ENCODE measurements around the gene PCSK7. TPM values are rescaled to one million over a fixed set of nuclear protein-coding genes. Genes with fewer than 3 reads are reported as not detected.
A peak's percentile ranks its signal among the peaks of the same experiment; 100 is the strongest.
"Not testable (repeated sequence)": the region's sequence is repeated elsewhere in the genome, so short reads cannot be mapped to it uniquely, and the experiment has no call there.

The PCSK7 gene
- total RNA-seq, 2 donors from 2014 or later = 38.5 to 45.7 TPM

DNA sequence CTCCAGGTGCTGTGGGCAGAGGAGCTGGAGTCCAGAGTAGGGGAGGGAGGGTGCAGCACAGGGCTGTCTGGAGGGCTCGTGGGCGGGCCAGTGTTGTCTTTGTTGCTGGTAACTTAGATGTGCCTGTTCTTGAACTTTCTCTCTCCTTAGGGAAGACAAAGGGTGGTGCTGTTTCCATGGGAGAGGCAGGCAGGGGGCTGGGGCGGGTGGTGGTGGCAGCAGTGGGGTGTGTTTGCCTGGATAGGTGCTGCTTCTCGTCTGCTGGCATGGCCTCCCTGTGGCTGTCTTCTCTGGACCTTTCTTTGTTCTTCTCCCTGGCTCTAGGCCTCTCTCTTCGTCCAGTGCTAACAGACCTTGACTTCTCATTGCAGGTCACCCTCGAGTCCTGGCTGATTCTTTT is 44.9 kb downstream of the PCSK7 start:
- Histone ChIP-seq H3K4me1 (replicated peaks) (peaks cover 5% of the 10 kb centered on the region), H3K4me3 (no peak overlapping the region), H3K9me3 (no peaks in the 10 kb centered on the region), H3K27me3 (replicated peaks; ENCODE audit: insufficient read depth) (no peaks in the 10 kb centered on the region), H3K36me3 (peaks cover 14 to 29% of the 10 kb centered on the region in 2 donors), H3K27ac (peak overlapping the region in 1 of 2 donors; percentile 98)
- intact Hi-C loops (cut with DNase I) = no loop called here
- DNase-seq (ENCODE audit: low spot score) = no peak
- TF ChIP-seq POLR2A (IDR thresholded peaks at IDR 0.05) = no peak
- TF ChIP-seq POLR2AphosphoS5 (IDR thresholded peaks at IDR 0.05) = no peak
- 62% methylated on average over 6 of the region's 6 CpGs for WGBS

DNA sequence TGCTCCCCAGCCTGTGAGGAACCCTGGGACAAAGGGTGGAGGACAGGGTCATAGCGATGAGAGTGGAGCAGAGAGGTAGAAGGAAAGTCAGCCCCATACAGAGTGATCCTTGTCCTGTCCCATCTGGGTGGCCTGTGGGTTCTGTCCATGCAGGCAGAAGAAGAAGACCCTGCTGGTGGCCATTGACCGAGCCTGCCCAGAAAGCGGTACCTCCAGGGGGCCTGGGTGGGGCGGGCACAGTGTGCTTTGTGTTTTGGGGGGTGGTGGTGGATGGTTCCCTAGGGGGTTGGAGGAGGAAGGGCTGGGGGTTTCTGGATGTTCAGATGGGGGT is 45.5 kb downstream of the PCSK7 start:
- 92% methylated on average over 4 of the region's 4 CpGs for whole genome bisulfite sequencing
- Histone ChIP-seq H3K27me3 (replicated peaks; ENCODE audit: insufficient read depth) (no peaks in the 10 kb centered on the region), H3K36me3 (peaks cover 12 to 27% of the 10 kb centered on the region in 2 donors), H3K9me3 (no peaks in the 10 kb centered on the region), H3K4me1 (replicated peaks) (peaks cover 9% of the 10 kb centered on the region), H3K4me3 (no peak overlapping the region), H3K27ac (peak overlapping the region in 1 of 2 donors; percentile 98)
- DNase-seq (ENCODE audit: low spot score) = no peak
- TF ChIP-seq POLR2A (IDR thresholded peaks at IDR 0.05) = no peak
- no peak for TF ChIP-seq POLR2AphosphoS5 (IDR thresholded peaks at IDR 0.05)
- TF ChIP-seq, protein P1, sequence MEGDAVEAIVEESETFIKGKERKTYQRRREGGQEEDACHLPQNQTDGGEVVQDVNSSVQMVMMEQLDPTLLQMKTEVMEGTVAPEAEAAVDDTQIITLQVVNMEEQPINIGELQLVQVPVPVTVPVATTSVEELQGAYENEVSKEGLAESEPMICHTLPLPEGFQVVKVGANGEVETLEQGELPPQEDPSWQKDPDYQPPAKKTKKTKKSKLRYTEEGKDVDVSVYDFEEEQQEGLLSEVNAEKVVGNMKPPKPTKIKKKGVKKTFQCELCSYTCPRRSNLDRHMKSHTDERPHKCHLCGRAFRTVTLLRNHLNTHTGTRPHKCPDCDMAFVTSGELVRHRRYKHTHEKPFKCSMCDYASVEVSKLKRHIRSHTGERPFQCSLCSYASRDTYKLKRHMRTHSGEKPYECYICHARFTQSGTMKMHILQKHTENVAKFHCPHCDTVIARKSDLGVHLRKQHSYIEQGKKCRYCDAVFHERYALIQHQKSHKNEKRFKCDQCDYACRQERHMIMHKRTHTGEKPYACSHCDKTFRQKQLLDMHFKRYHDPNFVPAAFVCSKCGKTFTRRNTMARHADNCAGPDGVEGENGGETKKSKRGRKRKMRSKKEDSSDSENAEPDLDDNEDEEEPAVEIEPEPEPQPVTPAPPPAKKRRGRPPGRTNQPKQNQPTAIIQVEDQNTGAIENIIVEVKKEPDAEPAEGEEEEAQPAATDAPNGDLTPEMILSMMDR (IDR thresholded peaks at IDR 0.05) = no peak
- intact Hi-C loops (cut with DNase I) = no loop called here

DNA sequence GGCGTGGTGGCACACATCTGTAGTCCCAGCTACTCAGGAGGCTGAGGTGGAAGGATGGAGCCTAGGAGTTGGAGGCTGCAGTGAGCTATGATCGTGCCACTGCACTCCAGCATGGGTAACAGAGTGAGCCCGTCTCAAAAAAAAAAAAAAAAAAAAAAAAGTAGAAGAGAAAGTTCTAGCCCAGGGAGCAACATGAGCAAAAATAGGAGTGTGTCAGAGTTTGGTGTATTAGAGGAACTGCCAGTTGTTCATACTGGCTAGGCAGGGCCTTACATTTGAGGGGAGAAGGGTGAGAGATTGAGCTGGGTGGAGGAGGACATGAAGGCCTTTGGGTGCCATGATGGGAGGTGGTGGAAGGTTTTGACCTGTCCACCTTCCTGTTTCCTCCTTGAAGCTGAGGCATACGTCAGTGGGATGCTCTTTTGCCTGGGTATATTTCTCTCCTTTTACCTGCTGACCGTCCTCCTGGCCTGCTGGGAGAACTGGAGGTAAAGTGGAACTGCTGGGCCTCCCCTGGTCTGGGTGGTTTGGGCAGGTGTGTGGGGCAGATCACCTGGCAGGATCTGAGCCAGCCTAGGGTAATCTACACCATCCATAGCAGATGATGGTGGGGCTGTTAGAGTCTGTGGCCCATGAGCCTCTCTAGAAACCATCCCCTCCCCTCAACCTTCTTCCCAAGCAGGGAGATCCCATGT is 46.0 kb downstream of the PCSK7 start:
- H3K36me3 ChIP-seq = peaks cover 12 to 27% of the 10 kb centered on the region in 2 donors
- H3K27ac ChIP-seq = peak overlapping the region; percentile 50 to 98
- TF ChIP-seq, protein P1 (IDR thresholded peaks at IDR 0.05) = no peak
- TF ChIP-seq POLR2A (IDR thresholded peaks at IDR 0.05) (no peak), POLR2AphosphoS5 (IDR thresholded peaks at IDR 0.05) (no peak)
- H3K9me3 ChIP-seq = no peaks in the 10 kb centered on the region
- 73% methylated on average over 5 of the region's 5 CpGs for WGBS
- peaks cover 12% of the 10 kb centered on the region for H3K4me1 ChIP-seq (replicated peaks)
- intact Hi-C loops (cut with DNase I) = no loop called here
- no peak for DNase-seq (ENCODE audit: low spot score)
- no peak overlapping the region for H3K4me3 ChIP-seq
- H3K27me3 ChIP-seq (replicated peaks; ENCODE audit: insufficient read depth) = no peaks in the 10 kb centered on the region

DNA sequence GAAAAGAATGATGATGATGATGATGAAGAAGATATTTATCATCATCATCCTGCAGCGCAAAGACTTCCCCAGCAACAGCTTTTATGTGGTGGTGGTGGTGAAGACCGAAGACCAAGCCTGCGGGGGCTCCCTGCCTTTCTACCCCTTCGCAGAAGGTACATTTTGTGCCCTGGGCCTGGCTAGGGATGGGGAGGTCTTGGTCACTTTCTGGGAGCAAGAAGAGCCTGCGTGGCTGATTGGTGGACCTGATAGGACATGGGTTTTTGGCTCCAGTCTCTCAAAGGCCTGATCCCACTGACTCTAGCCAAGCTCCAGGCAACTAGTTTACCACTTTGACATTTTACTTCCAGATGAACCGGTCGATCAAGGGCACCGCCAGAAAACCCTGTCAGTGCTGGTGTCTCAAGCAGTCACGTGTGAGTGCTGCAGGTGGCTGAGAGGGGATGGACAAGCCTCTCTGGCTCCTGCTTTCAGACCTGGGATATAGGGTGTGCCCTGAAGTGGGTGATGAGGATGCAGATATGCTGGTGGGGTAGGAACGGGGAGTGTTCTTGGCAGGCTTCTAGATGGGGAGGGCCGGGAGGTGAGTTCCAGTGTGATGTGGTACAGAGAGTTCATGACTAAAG is 48.0 kb downstream of the PCSK7 start:
- DNase-seq (ENCODE audit: low spot score) = peak; percentile 81
- intact Hi-C loops (cut with DNase I) = no loop called here
- peak; percentile 82 for TF ChIP-seq POLR2AphosphoS5 (IDR thresholded peaks at IDR 0.05)
- TF ChIP-seq, protein P1 (IDR thresholded peaks at IDR 0.05) = no peak
- no peak for TF ChIP-seq POLR2A (IDR thresholded peaks at IDR 0.05)
- Histone ChIP-seq H3K27ac (peak overlapping the region; percentile 50 to 98), H3K4me1 (replicated peaks) (peaks cover 16% of the 10 kb centered on the region), H3K4me3 (no peak overlapping the region), H3K27me3 (replicated peaks; ENCODE audit: insufficient read depth) (no peaks in the 10 kb centered on the region), H3K36me3 (peaks cover 0 to 12% of the 10 kb centered on the region in 2 donors), H3K9me3 (no peaks in the 10 kb centered on the region)
- 45% methylated on average over 11 of the region's 11 CpGs for WGBS

DNA sequence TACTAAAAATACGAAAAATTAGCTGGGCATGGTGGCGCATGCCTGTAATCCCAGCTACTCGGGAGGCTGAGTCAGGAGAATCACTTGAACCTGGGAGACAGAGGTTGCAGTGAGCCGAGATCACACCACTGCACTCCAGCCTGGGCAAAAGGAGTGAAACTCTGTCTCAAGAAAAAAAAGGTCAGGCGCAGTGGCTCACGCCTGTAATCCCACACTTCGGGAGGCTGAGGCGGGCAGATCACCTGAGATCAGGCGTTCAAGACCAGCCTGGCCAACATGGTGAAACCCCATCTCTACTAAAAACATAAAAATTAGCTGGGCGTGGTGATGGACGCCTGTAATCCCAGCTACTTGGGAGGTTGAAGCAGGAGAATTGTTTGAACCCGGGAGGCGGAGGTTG is 48.7 kb downstream of the PCSK7 start:
- intact Hi-C loops (cut with DNase I); H3K9me3 ChIP-seq; DNase-seq (ENCODE audit: low spot score); H3K27me3 ChIP-seq (replicated peaks; ENCODE audit: insufficient read depth); H3K4me3 ChIP-seq; H3K36me3 ChIP-seq: not testable (repeated sequence)
- 93% methylated on average over 13 of the region's 13 CpGs for WGBS
- H3K27ac ChIP-seq = peak overlapping the region; percentile 50 to 98
- peaks cover 16% of the 10 kb centered on the region for H3K4me1 ChIP-seq (replicated peaks)

DNA sequence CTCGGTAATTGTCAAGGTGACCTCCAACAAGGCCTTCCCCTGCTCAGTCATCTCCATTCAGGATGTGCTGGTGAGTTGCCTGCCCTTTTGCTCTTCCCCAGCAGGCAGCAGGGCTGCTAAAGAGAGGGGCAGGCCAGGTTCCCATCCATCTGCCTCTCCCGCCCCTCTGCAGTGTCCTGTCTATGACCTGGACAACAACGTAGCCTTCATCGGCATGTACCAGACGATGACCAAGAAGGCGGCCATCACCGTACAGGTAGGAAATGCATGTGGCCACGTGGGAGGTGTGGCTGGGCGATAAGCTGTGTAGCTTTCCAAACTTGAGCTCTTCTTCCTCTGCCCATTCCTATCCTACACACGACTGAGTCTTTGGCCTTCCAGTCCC is 49.3 kb downstream of the PCSK7 start:
- no peaks in the 10 kb centered on the region for H3K9me3 ChIP-seq
- TF ChIP-seq, protein P1 (IDR thresholded peaks at IDR 0.05) = no peak
- TF ChIP-seq POLR2AphosphoS5 (IDR thresholded peaks at IDR 0.05) = no peak
- TF ChIP-seq POLR2A (IDR thresholded peaks at IDR 0.05) = no peak
- H3K4me3 ChIP-seq = no peak overlapping the region
- H3K27me3 ChIP-seq (replicated peaks; ENCODE audit: insufficient read depth) = no peaks in the 10 kb centered on the region
- WGBS = 95% methylated on average over 10 of the region's 10 CpGs
- DNase-seq (ENCODE audit: low spot score) = peak; percentile 3
- peaks cover 0 to under 1% of the 10 kb centered on the region in 2 donors for H3K36me3 ChIP-seq
- peak overlapping the region; percentile 50 to 98 for H3K27ac ChIP-seq
- H3K4me1 ChIP-seq (replicated peaks) = peaks cover 16% of the 10 kb centered on the region
- intact Hi-C loops (cut with DNase I) = no loop called here

Data from prostate gland (tissue), 2 donors.